ENCODE results near the gene DTD1.

DNA sequence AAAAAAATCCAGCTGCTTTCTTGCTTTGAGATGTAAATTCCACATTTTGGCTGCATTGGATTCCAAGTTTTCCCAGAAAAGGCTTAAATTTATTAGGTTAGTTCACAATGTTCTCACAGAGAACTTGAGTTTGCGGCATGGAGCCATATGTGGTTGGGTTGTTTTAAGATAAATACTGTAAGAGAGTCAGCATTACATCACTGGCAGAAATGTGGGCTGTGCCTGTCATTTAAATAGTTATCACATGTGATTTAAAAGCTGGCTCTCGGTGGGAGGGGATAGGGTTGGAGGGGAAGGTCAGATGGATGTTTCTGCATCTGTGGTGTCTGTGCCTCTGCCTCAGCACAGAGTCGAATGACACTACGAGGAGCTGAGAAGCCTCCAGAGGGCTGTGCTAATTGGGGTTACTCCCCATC, 151.9 kb downstream of the DTD1 start:
- no peak for TF ChIP-seq POLR2AphosphoS5 (IDR thresholded peaks at IDR 0.05)
- TF ChIP-seq POLR2A (IDR thresholded peaks at IDR 0.05), result no peak
